ENCODE results near the gene SCCPDH.

The SCCPDH gene

DNA sequence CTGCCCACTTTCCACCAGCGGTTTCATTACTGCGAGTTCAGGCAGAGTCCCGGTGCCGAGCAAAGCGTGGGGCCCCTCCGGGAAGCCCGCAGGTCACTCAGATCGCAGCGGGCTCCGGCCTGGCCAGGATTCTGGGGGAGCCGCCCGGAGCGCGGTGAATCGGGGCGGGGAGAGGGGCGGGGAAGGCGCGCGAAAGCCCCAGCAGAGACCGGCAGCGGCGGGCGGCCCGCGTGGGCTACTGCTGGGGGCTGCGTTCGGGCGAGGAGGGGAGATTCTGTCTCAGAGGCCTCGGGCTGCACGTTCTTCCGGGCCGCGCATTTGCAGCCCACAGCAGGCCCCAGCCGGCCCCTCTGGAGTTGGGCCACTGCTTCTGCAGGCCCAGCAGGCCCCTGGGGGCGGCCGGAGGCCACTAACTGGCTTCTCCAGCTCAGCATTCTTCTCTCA lies 64.7 kb downstream of the SCCPDH start:
- no peak overlapping the region for H3K27ac ChIP-seq (replicated peaks)
- H3K4me3 ChIP-seq (replicated peaks; ENCODE audit: insufficient read depth, low read length), result no peak overlapping the region
- no peaks in the 10 kb centered on the region for H3K27me3 ChIP-seq (ENCODE audit: insufficient read depth, poor library complexity, severe bottlenecking)
- DNase-seq (ENCODE audit: low read depth in 1 of 2, low spot score in 1 of 2), result no peak
- TF ChIP-seq POLR2AphosphoS5 (IDR thresholded peaks at IDR 0.05; ENCODE audit: low read depth), result no peak
- TF ChIP-seq REST (IDR thresholded peaks at IDR 0.05; ENCODE audit: insufficient replicate concordance, low read depth), result no peak
- TF ChIP-seq, protein P1, sequence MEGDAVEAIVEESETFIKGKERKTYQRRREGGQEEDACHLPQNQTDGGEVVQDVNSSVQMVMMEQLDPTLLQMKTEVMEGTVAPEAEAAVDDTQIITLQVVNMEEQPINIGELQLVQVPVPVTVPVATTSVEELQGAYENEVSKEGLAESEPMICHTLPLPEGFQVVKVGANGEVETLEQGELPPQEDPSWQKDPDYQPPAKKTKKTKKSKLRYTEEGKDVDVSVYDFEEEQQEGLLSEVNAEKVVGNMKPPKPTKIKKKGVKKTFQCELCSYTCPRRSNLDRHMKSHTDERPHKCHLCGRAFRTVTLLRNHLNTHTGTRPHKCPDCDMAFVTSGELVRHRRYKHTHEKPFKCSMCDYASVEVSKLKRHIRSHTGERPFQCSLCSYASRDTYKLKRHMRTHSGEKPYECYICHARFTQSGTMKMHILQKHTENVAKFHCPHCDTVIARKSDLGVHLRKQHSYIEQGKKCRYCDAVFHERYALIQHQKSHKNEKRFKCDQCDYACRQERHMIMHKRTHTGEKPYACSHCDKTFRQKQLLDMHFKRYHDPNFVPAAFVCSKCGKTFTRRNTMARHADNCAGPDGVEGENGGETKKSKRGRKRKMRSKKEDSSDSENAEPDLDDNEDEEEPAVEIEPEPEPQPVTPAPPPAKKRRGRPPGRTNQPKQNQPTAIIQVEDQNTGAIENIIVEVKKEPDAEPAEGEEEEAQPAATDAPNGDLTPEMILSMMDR (IDR thresholded peaks at IDR 0.05; ENCODE audit: insufficient read depth, low read length), result no peak
- no peak for TF ChIP-seq SPI1 (IDR thresholded peaks at IDR 0.05; ENCODE audit: borderline replicate concordance, low read depth)
- TF ChIP-seq GABPA (IDR thresholded peaks at IDR 0.05; ENCODE audit: low read depth), result no peak

DNA sequence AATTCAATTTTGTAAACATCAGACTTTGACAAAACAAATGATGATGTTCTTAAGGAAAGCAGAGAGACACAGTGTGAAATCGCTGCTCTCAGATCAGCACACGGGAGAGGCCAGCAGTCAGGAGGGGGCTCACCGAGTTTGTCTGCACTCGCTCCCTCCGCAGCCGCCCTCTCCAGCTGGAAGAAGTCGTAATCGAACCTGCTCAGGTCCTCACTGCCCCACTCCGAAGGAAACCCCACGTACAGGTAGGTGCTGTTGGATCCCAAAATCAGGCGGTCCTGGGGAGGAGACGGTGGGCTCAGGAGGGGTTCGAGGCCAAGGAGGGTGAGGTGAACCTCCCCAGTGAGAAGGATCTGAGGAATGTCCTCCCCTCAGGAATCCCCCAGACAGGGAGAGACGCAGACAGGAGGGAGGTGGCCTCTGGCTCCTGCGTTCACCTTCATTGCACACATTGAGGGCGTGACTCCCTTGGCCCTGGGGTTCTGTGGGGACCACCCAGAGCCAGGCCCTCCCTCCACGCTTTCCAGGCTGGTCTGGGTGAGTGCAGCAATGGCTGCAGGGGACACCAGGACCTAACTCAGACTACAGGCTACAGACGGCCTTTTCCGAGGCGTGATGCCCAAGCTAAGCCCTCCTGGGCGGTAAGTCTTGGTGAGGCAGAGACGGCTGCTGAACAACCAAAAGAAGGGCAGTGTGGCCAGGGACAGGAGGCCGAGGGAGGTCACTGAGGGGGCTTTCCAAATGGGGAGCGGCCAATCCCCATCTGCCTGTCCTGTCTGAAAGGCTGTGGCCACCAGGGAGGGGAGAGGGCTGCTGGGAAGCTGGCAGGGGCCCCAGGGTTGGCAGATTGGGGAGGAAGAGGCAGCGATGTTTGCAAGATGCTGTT lies 65.5 kb downstream of the SCCPDH start:
- no peak for DNase-seq (ENCODE audit: low read depth in 1 of 2, low spot score in 1 of 2)
- no peak overlapping the region for H3K4me3 ChIP-seq (replicated peaks; ENCODE audit: insufficient read depth, low read length)
- H3K27me3 ChIP-seq (ENCODE audit: insufficient read depth, poor library complexity, severe bottlenecking), result no peaks in the 10 kb centered on the region
- TF ChIP-seq, protein P1 (IDR thresholded peaks at IDR 0.05; ENCODE audit: insufficient read depth, low read length), result no peak
- TF ChIP-seq GABPA (IDR thresholded peaks at IDR 0.05; ENCODE audit: low read depth) (no peak), SPI1 (IDR thresholded peaks at IDR 0.05; ENCODE audit: borderline replicate concordance, low read depth) (no peak), REST (IDR thresholded peaks at IDR 0.05; ENCODE audit: insufficient replicate concordance, low read depth) (no peak), POLR2AphosphoS5 (IDR thresholded peaks at IDR 0.05; ENCODE audit: low read depth) (no peak)
- no peak overlapping the region for H3K27ac ChIP-seq (replicated peaks)

DNA sequence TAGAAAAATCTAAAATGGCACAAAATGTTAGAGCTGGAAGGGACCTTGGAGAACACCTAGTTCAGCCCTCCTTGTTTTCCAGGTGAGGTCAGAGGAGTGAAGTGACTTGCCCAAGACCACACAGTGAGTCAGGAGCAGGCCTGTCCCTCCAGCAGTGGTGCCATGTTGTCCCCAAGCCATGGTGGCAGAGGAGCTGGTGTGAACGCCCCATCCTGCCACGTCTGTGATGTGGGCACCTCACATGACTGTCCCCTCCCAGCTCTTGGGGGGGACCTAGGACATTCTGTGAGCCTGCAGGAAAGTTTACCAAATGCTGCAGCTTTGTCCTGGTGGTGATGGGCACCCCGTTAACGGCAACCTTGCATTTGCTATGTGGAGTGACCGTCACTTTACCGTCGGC lies 66.2 kb downstream of the SCCPDH start:
- H3K27me3 ChIP-seq (ENCODE audit: insufficient read depth, poor library complexity, severe bottlenecking), result no peaks in the 10 kb centered on the region
- H3K4me3 ChIP-seq (replicated peaks; ENCODE audit: insufficient read depth, low read length), result no peak overlapping the region
- DNase-seq (ENCODE audit: low read depth in 1 of 2, low spot score in 1 of 2), result no peak
- TF ChIP-seq POLR2AphosphoS5 (IDR thresholded peaks at IDR 0.05; ENCODE audit: low read depth), result no peak
- TF ChIP-seq GABPA (IDR thresholded peaks at IDR 0.05; ENCODE audit: low read depth), result no peak
- TF ChIP-seq REST (IDR thresholded peaks at IDR 0.05; ENCODE audit: insufficient replicate concordance, low read depth), result no peak
- TF ChIP-seq, protein P1 (IDR thresholded peaks at IDR 0.05; ENCODE audit: insufficient read depth, low read length), result no peak
- TF ChIP-seq SPI1 (IDR thresholded peaks at IDR 0.05; ENCODE audit: borderline replicate concordance, low read depth), result no peak
- H3K27ac ChIP-seq (replicated peaks), result no peak overlapping the region

All from HL-60 (cell line).